Measurements from ENCODE around the gene POMGNT2. TPM values are rescaled to one million over a fixed set of nuclear protein-coding genes. Genes with fewer than 3 reads are reported as not detected.

The POMGNT2 gene
- total and polyA plus RNA-seq, 12 donors, result 7.1 to 29.4 (median 16.9) TPM

DNA sequence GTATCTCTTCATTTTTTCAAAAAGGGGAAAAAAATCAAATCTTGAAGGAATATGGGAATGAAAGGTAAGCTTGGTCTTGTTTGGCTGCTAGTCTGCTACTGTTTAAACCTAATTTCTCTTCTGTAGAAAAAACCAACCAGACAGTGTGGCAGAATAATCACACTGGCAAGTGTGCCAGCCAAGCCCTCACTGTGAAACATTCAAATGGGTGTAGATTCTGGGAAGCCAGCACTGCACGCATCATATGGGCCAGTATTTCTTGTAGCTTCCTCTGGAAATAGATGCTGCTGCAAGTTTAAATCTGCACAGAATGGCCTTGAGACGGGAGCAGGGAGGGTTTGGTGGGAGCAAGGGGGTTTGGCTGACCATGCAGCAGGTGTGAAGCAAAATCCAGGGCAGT lies 62.1 kb downstream of the POMGNT2 start:
- intact Hi-C loops (cut with DNase I), result no loop called here
- Histone ChIP-seq H3K4me1 (no peaks in the 10 kb centered on the region), H3K36me3 (no peaks in the 10 kb centered on the region), H3K4me3 (no peak overlapping the region), H3K27ac (no peak overlapping the region), H3K27me3 (no peaks in the 10 kb centered on the region), H3K9me3 (peaks cover 0 to 40% (median 11%) of the 10 kb centered on the region in 11 donors)
- 86 to 90% methylated on average over 2 of the region's 2 CpGs for WGBS, 2 donors
- ATAC-seq (no peak), DNase-seq (no peak)
- TF ChIP-seq, protein P1, sequence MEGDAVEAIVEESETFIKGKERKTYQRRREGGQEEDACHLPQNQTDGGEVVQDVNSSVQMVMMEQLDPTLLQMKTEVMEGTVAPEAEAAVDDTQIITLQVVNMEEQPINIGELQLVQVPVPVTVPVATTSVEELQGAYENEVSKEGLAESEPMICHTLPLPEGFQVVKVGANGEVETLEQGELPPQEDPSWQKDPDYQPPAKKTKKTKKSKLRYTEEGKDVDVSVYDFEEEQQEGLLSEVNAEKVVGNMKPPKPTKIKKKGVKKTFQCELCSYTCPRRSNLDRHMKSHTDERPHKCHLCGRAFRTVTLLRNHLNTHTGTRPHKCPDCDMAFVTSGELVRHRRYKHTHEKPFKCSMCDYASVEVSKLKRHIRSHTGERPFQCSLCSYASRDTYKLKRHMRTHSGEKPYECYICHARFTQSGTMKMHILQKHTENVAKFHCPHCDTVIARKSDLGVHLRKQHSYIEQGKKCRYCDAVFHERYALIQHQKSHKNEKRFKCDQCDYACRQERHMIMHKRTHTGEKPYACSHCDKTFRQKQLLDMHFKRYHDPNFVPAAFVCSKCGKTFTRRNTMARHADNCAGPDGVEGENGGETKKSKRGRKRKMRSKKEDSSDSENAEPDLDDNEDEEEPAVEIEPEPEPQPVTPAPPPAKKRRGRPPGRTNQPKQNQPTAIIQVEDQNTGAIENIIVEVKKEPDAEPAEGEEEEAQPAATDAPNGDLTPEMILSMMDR (IDR thresholded peaks at IDR 0.05), result no peak

DNA sequence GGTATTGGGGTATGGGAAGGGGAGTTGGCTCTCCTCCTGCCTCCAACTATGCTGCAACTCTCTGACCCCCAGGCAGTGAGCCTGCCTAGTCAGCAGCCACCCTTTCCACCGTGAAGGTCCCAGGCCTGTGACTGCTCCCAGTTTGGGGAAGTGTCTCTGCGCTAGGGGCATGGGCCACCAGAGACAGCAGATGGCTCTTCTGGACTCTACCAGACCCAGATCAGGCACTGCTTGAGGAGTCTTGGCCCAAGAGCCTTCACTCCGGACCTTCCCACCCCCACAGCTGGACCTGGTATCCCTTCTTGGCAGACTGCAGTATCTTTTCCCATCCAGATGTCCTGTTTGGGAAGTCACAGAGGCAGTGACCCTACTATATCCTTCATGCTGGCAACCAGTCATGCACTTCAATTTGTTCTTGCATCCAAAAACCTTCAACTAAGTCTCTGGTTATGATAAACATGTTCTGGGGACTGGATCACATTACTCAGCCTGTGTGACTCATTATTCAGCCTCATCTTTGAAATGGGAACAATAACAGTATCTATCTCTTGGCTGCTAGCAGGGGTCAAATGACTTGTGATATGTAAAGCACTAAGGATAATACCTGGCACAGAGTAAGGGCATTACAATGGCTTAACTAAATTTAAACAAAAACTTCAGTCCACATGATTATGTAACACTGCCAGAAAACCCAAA lies 62.7 kb downstream of the POMGNT2 start:
- H3K27me3 ChIP-seq, result no peaks in the 10 kb centered on the region
- no peaks in the 10 kb centered on the region for H3K4me1 ChIP-seq
- H3K9me3 ChIP-seq, result peaks cover 0 to 35% (median 11%) of the 10 kb centered on the region in 11 donors
- no peak overlapping the region for H3K4me3 ChIP-seq
- intact Hi-C loops (cut with DNase I), result no loop called here
- TF ChIP-seq, protein P1 (IDR thresholded peaks at IDR 0.05), result no peak
- 73 to 75% methylated on average over 3 of the region's 3 CpGs for WGBS, 2 donors
- no peak overlapping the region for H3K27ac ChIP-seq
- DNase-seq (no peak), ATAC-seq (peak in 4 of 8 donors; percentile 33 to 51 (median 38))
- H3K36me3 ChIP-seq, result no peaks in the 10 kb centered on the region

DNA sequence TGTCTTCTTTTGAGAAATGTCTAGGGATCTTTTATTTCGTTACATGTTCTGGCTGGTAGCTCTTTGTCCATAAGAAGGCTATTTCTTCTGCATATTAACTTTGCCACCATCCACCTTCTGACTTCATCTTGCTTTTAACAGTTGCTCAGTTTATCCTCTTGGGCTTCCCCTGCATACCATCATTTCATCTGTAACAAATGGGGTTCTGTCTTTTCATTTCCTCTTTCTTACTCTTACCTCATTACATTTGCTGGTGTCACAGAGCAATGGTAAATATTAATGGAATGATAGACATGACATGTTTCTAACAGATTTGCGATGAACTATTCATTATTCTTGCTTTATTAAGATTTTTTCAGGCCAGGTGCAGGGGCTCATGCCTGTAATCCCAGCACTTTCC lies 64.4 kb downstream of the POMGNT2 start:
- Histone ChIP-seq H3K4me3 (no peak overlapping the region), H3K9me3 (peaks cover 0 to 32% (median 11%) of the 10 kb centered on the region in 11 donors), H3K27me3 (no peaks in the 10 kb centered on the region), H3K36me3 (no peaks in the 10 kb centered on the region), H3K27ac (no peak overlapping the region), H3K4me1 (no peaks in the 10 kb centered on the region)
- intact Hi-C loops (cut with DNase I), result no loop called here
- no peak for DNase-seq
- no peak for ATAC-seq
- TF ChIP-seq, protein P1 (IDR thresholded peaks at IDR 0.05), result no peak
- WGBS, 2 donors, result 91 to 97% methylated on average over 2 of the region's 2 CpGs

DNA sequence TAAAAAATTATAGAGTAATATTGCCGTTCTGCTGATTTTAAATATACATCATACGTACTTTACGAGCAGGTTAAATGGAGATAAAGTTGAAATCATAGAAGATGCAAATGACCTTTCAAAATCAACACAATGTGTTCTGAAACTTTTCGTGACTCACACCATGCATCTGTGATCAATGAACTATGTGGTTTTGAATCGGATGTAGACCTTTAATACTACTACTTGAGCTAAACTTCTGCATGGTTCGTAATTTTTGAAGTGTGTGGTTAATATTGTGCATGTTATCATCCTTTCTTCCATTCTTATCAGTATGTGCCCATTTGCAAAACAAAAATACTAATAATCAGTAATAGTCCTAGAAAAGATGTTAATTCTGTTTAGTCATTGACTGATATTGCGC lies 67.9 kb downstream of the POMGNT2 start:
- H3K4me1 ChIP-seq, result no peaks in the 10 kb centered on the region
- 90 to 93% methylated on average over 7 of the region's 7 CpGs for WGBS, 2 donors
- H3K9me3 ChIP-seq, result peaks cover 0 to 1% (median 0%) of the 10 kb centered on the region in 11 donors
- H3K36me3 ChIP-seq, result no peaks in the 10 kb centered on the region
- ATAC-seq (no peak), DNase-seq (no peak)
- no peak overlapping the region for H3K27ac ChIP-seq
- peaks cover 0 to 3% (median 0%) of the 10 kb centered on the region in 7 donors for H3K27me3 ChIP-seq
- H3K4me3 ChIP-seq, result no peak overlapping the region
- intact Hi-C loops (cut with DNase I), result no loop called here
- TF ChIP-seq, protein P1 (IDR thresholded peaks at IDR 0.05), result no peak

All from heart right ventricle (tissue), 16 donors.